ENCODE measurements around the gene GPR153. TPM values are rescaled to one million over a fixed set of nuclear protein-coding genes. Genes with fewer than 3 reads are reported as not detected.
A peak's percentile ranks its signal among the peaks of the same experiment; 100 is the strongest.

Gene GPR153
- total and polyA plus RNA-seq, 2 donors (not counting 1 experiment from before 2014, with no cell fraction given), result 0.04 to 0.20 TPM

DNA sequence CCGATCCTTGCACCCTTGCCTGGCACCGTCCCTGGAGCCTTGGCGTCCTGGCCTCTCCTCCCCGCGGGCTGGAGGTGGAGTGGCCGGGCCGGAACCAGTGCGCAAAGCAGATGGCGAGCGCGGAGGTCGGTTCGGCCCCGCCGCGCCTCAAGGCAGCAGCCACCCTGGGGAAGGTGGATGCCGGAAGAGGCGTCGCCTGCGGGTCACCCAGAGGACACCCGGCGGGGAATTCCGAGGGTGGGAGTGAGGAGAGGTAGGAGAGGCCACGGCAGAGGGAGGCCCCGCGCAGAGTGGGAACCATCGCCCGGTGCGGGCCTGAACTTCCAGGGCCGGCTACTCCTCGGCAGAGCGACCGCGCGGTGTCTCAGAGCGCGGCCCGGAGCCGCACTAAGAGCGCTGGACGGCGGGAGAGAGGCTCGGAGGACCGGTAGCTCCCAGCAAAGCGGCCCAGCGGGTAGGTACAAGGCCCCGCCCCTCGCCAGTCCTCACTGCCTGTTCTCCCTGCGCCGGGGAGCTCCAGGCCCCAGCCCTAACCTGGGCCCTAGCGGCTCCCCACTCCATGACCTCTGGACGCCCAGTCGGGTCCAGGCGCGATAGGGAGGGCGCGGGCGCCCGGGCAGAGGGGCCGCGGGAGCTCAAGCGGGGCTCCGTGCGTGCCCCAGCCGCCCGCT, 54.9 kb downstream of the GPR153 start, which contains the start of gene RNF207:
RNF207 (plus strand) TSS at position 271 of the 671 bp plus-strand sequence. CDS start 417 bp downstream, outside the sequence.
- peak within 1 kb of the TSS in 4 of 5 experiments; percentile 48 to 58 (median 54) for H3K4me3 ChIP-seq (ENCODE audit: control extremely low read depth in 1 of 5, extremely low read depth in 1 of 5, insufficient read depth in 1 of 5, low read depth in 2 of 5, low read length in 4 of 5)
- H3K27ac ChIP-seq (ENCODE audit: low read length in 2 of 2), result no peak within 1 kb of the TSS
- TF ChIP-seq, protein P1, sequence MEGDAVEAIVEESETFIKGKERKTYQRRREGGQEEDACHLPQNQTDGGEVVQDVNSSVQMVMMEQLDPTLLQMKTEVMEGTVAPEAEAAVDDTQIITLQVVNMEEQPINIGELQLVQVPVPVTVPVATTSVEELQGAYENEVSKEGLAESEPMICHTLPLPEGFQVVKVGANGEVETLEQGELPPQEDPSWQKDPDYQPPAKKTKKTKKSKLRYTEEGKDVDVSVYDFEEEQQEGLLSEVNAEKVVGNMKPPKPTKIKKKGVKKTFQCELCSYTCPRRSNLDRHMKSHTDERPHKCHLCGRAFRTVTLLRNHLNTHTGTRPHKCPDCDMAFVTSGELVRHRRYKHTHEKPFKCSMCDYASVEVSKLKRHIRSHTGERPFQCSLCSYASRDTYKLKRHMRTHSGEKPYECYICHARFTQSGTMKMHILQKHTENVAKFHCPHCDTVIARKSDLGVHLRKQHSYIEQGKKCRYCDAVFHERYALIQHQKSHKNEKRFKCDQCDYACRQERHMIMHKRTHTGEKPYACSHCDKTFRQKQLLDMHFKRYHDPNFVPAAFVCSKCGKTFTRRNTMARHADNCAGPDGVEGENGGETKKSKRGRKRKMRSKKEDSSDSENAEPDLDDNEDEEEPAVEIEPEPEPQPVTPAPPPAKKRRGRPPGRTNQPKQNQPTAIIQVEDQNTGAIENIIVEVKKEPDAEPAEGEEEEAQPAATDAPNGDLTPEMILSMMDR (IDR thresholded peaks at IDR 0.05), result no peak
- TF ChIP-seq EZH2 (IDR thresholded peaks at IDR 0.05; ENCODE audit: borderline replicate concordance, insufficient read depth, low read depth, low read length, poor library complexity, severe bottlenecking), result peak; percentile 54
- H3K27ac Mint-ChIP-seq, result no peak within 1 kb of the TSS
- H3K36me3 ChIP-seq (replicated peaks in 1 of 2; ENCODE audit: control extremely low read depth in 1 of 2, control insufficient read depth in 1 of 2, extremely low read depth in 1 of 2, insufficient read depth in 2 of 2, low read length in 1 of 2), result no peaks in the 10 kb centered on the region
- peaks cover 16% of the 10 kb centered on the region for H3K27me3 Mint-ChIP-seq
- CTCF ChIA-PET, result no interaction called here
- peaks cover 8% of the 10 kb centered on the region for H3K79me2 ChIP-seq (ENCODE audit: control insufficient read depth, insufficient read depth, low read length)
- H3K4me3 Mint-ChIP-seq, result peak within 1 kb of the TSS; percentile 79
- peaks cover 36 to 38% of the 10 kb centered on the region in 2 donors for H3K4me1 ChIP-seq (ENCODE audit: control insufficient read depth in 2 of 2, insufficient read depth in 2 of 2, low read length in 2 of 2)
- DNase-seq (peak; percentile 59), ATAC-seq (ENCODE audit: low read depth) (peak; percentile 35)
- H3K4me1 Mint-ChIP-seq, result peaks cover 18% of the 10 kb centered on the region
- intact Hi-C loops (cut with micrococcal nuclease), result no loop called here
- H3K4me2 ChIP-seq (replicated peaks; ENCODE audit: low read depth, low read length, poor library complexity, severe bottlenecking), result peak within 1 kb of the TSS; percentile 92
- H2AFZ ChIP-seq (ENCODE audit: insufficient read depth, low read depth, low read length, poor library complexity, severe bottlenecking), result peak within 1 kb of the TSS; percentile 71
- no peaks in the 10 kb centered on the region for H4K20me1 ChIP-seq (ENCODE audit: control insufficient read depth, insufficient read depth, low read length, poor library complexity, severe bottlenecking)
- WGBS (ENCODE audit: insufficient coverage), result under 1% methylated on average over 60 of the region's 66 CpGs
- peaks cover 0 to 55% (median 20%) of the 10 kb centered on the region in 4 experiments for H3K27me3 ChIP-seq (replicated peaks in 1 of 4; ENCODE audit: control extremely low read depth in 1 of 4, control insufficient read depth in 3 of 4, insufficient read depth in 4 of 4, low read length in 3 of 4)
- POLR2A ChIA-PET, result interaction anchor here (0.7 kb wide), 1 partner anchor 29 kb away, joined by 3 read pairs; no protein-coding TSS in a partner anchor
- peaks cover 0 to 18% (median 0%) of the 10 kb centered on the region in 3 donors for H3K9me3 ChIP-seq (ENCODE audit: control extremely low read depth in 1 of 3, control insufficient read depth in 2 of 3, insufficient read depth in 1 of 3, low read length in 2 of 3)
- no peaks in the 10 kb centered on the region for H3K9me3 Mint-ChIP-seq (ENCODE audit: insufficient read depth)
- peak within 1 kb of the TSS; percentile 65 for H3K9ac ChIP-seq (ENCODE audit: low read length)

DNA sequence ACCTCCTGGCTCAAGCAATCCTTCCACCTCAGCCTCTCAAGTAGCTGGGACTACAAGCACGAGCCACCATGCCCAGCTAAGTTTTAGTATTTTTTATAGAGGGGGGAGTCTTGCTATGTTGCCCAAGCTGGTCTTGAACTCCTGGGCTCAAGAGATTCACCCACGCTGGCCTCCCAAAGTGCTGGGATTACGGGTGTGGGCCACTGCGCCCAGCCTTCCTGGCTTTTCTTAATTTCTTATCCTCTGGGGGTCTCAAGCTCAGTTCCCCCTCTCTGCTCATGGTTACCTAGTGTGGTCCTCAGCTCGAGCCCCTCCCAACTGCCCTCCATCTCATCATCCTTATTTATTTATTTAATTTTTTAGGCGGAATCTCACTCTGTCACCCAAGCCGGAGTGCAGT, 58.6 kb downstream of the GPR153 start:
- intact Hi-C loops (cut with micrococcal nuclease), result no loop called here
- H3K27ac Mint-ChIP-seq, result no peak overlapping the region
- WGBS (ENCODE audit: insufficient coverage), result 87% methylated on average over 6 of the region's 7 CpGs
- Histone ChIP-seq H3K9ac (ENCODE audit: low read length) (no peak overlapping the region), H4K20me1 (ENCODE audit: control insufficient read depth, insufficient read depth, low read length, poor library complexity, severe bottlenecking) (peaks cover 20% of the 10 kb centered on the region), H3K27ac (ENCODE audit: low read length in 2 of 2) (no peak overlapping the region), H3K9me3 (ENCODE audit: control extremely low read depth in 1 of 3, control insufficient read depth in 2 of 3, insufficient read depth in 1 of 3, low read length in 2 of 3) (peaks cover 0 to 16% (median 0%) of the 10 kb centered on the region in 3 donors), H3K4me2 (replicated peaks; ENCODE audit: low read depth, low read length, poor library complexity, severe bottlenecking) (no peak overlapping the region), H3K27me3 (replicated peaks in 1 of 4; ENCODE audit: control extremely low read depth in 1 of 4, control insufficient read depth in 3 of 4, insufficient read depth in 4 of 4, low read length in 3 of 4) (peaks cover 0 to 29% (median 14%) of the 10 kb centered on the region in 4 experiments), H2AFZ (ENCODE audit: insufficient read depth, low read depth, low read length, poor library complexity, severe bottlenecking) (no peak overlapping the region), H3K36me3 (replicated peaks in 1 of 2; ENCODE audit: control extremely low read depth in 1 of 2, control insufficient read depth in 1 of 2, extremely low read depth in 1 of 2, insufficient read depth in 2 of 2, low read length in 1 of 2) (peaks cover 0 to 4% of the 10 kb centered on the region in 2 experiments), H3K79me2 (ENCODE audit: control insufficient read depth, insufficient read depth, low read length) (peaks cover 44% of the 10 kb centered on the region), H3K4me3 (ENCODE audit: control extremely low read depth in 1 of 5, extremely low read depth in 1 of 5, insufficient read depth in 1 of 5, low read depth in 2 of 5, low read length in 4 of 5) (no peak overlapping the region), H3K4me1 (ENCODE audit: control insufficient read depth in 2 of 2, insufficient read depth in 2 of 2, low read length in 2 of 2) (peaks cover 45 to 47% of the 10 kb centered on the region in 2 donors)
- no peak for DNase-seq
- H3K4me3 Mint-ChIP-seq, result no peak overlapping the region
- peaks cover 39% of the 10 kb centered on the region for H3K4me1 Mint-ChIP-seq
- ChIA-PET CTCF (no interaction called here), POLR2A (interaction anchor here (0.6 kb wide), 1 partner anchor 17 kb away, joined by 4 read pairs; no protein-coding TSS in a partner anchor)
- ATAC-seq (ENCODE audit: low read depth), result no peak
- H3K9me3 Mint-ChIP-seq (ENCODE audit: insufficient read depth), result no peaks in the 10 kb centered on the region
- peaks cover 12% of the 10 kb centered on the region for H3K27me3 Mint-ChIP-seq
- TF ChIP-seq, protein P1 (IDR thresholded peaks at IDR 0.05), result no peak
- TF ChIP-seq EZH2 (IDR thresholded peaks at IDR 0.05; ENCODE audit: borderline replicate concordance, insufficient read depth, low read depth, low read length, poor library complexity, severe bottlenecking), result no peak
